Stomach (tissue), 9 donors: Measurements from ENCODE around the gene EID2. TPM values are rescaled to one million over a fixed set of nuclear protein-coding genes. Genes with fewer than 3 reads are reported as not detected.

Source experiments
- DNase-seq, 2 donors: peaks; one replicate each; pipeline versions ENCODE4 v3.0.0 to v3.0.0-alpha.2; 2013 to 2019
- H3K27ac ChIP-seq, 5 donors: fragments of 200-600 bp in 4 of 5; sonication (generic) in 4 of 5; one replicate each; pipeline ENCODE4 v1.5.1; 2013 to 2019; ENCODE audit warnings: mild to moderate bottlenecking in 1 of 5, moderate library complexity in 1 of 5
- H3K27me3 ChIP-seq, 3 donors: fragments of 200-600 bp; sonication (generic); one replicate each; pipeline ENCODE4 v1.5.1; 2017 to 2019; ENCODE audit warnings: mixed run types in 1 of 3
- H3K36me3 ChIP-seq, 4 donors: fragments of 200-600 bp; sonication (generic); 1 replicate in 3 of 4; 2 replicates in 1 of 4; pipeline ENCODE4 v1.5.1; 2016 to 2019
- H3K4me1 ChIP-seq, 4 donors: fragments of 200-600 bp; sonication (generic); one replicate each; pipeline ENCODE4 v1.5.1; 2016 to 2019
- H3K4me3 ChIP-seq, 4 donors: fragments of 200-600 bp; sonication (generic) in 3 of 4; one replicate each; pipeline ENCODE4 v1.5.1; 2016 to 2019; ENCODE audit warnings: mild to moderate bottlenecking in 1 of 4
- H3K9me3 ChIP-seq, 4 donors: fragments of 200-600 bp; sonication (generic); one replicate each; pipeline ENCODE4 v1.5.1; 2016 to 2019
- EP300 ChIP-seq: sonication (generic); formaldehyde crosslinking; IDR thresholded peaks from one replicate; pipeline ENCODE4 v1.6.1; 2017; ENCODE audit warnings: antibody characterized with exemption
- POLR2A ChIP-seq, 4 donors: fragments of 450-650 bp; IDR thresholded peaks; one replicate each; pipeline ENCODE4 v1.6.1; 2016; ENCODE audit warnings: antibody characterized with exemption in 4 of 4, control low read depth in 2 of 4, mild to moderate bottlenecking in 1 of 4, moderate library complexity in 1 of 4
- POLR2AphosphoS5 ChIP-seq, 3 donors: sonication (generic); formaldehyde crosslinking; IDR thresholded peaks; one replicate each; pipeline ENCODE4 v1.6.1; 2016; ENCODE audit warnings: antibody characterized with exemption in 3 of 3
- WGBS, 5 donors: extraction: QIAGEN DNeasy Blood & Tissue Kit in 3 of 5; methylation state at CpG; one replicate each; pipeline versions ENCODE4 v1.1.5 to v1.1.7; 2013 to 2018; 5-methylcytosine and 5-hydroxymethylcytosine counted together
- intact Hi-C: fragments of 100-400 bp; cut with DNase I; formaldehyde crosslinking; loops from one replicate; pipeline ENCODE4 v1.15.1; 2023; ENCODE audit warnings: low total_unique reads
- polyA plus RNA-seq, 3 donors: library from polyadenylated mRNA; stranded (reverse); fragments of 200-250 nt; gene quantifications; one replicate each; pipeline ENCODE4 v1.2.3, GENCODE V29; 2013
- total RNA-seq, 5 donors: library from RNA; depleted of rRNA; stranded (reverse); fragments of >200 nt; gene quantifications; one replicate each; pipeline versions ENCODE4 v1.1.0 to v1.2.3, GENCODE V29; 2014 to 2016
- TF ChIP-seq, protein P1 (sequence below), 7 experiments: fragments of 450-650 bp in 4 of 7; fragments of 200-600 bp in 3 of 7; sonication (generic) in 3 of 7; IDR thresholded peaks; one replicate each; pipeline ENCODE4 v1.5.1; 2016 to 2019; ENCODE audit warnings: antibody characterized with exemption in 7 of 7, control low read depth in 2 of 7, mild to moderate bottlenecking in 1 of 7
- donor health status: healthy with polysubstance abuse.
- donor health status: Bipolar disorder and iron deficiency.
- donor health status: healthy.

Gene EID2
- total and polyA plus RNA-seq, 8 donors = 4.3 to 56.5 (median 8.7) TPM; not detected in 1

DNA sequence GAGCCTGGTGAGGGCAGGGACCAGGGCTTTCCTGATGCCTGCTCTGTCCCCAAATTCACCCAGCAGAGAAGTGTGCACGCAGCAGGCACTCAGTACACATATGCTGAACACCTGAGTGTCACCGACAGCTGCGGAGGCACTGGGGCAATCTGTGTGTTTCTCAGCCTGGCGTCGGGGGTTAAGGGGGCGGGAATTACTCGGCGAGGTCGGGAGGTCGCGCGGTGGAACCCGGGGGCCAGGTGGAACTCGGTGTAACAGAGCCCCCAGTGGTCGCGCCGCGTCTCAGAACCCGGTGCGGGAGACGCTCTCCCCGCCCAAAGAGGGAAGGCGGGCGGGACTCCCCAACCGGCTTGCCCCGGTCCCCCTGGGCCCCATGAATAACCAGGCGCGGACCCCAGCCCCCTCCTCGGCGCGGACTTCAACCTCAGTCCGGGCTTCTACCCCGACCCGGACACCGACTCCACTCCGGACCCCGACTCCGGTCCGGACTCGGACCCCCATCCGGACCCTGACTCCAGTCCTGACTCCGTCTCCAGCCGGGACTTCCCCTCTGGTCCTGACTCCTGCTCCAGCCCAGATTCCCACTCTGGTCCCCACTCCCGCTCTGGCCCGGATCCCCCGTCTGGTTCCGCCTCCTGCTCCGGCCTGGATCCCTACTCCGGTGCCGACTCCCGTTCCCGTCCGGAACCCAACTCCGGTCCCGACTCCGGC, 25.0 kb downstream of the EID2 start, which contains the start of gene SELENOV:
Gene SELENOV (plus strand): TSS at position 300 of the 711 bp plus-strand sequence. CDS start 74 bp downstream, at position 374.
- Histone ChIP-seq H3K36me3 (no peaks in the 10 kb centered on the region), H3K4me1 (peaks cover 11 to 20% (median 17%) of the 10 kb centered on the region in 4 donors), H3K27ac (no peak within 1 kb of the TSS), H3K4me3 (peak within 1 kb of the TSS; percentile 30 to 46 (median 36)), H3K27me3 (peaks cover 18 to 89% (median 46%) of the 10 kb centered on the region in 3 donors), H3K9me3 (no peaks in the 10 kb centered on the region)
- DNase-seq = peak in 1 of 2 donors; percentile 59
- 0 to 5% (median 1%) methylated on average over 25 to 56 of the region's 56 CpGs for WGBS, 5 donors
- TF ChIP-seq POLR2A (IDR thresholded peaks at IDR 0.05) = no peak
- TF ChIP-seq EP300 = no peak
- TF ChIP-seq, protein P1, sequence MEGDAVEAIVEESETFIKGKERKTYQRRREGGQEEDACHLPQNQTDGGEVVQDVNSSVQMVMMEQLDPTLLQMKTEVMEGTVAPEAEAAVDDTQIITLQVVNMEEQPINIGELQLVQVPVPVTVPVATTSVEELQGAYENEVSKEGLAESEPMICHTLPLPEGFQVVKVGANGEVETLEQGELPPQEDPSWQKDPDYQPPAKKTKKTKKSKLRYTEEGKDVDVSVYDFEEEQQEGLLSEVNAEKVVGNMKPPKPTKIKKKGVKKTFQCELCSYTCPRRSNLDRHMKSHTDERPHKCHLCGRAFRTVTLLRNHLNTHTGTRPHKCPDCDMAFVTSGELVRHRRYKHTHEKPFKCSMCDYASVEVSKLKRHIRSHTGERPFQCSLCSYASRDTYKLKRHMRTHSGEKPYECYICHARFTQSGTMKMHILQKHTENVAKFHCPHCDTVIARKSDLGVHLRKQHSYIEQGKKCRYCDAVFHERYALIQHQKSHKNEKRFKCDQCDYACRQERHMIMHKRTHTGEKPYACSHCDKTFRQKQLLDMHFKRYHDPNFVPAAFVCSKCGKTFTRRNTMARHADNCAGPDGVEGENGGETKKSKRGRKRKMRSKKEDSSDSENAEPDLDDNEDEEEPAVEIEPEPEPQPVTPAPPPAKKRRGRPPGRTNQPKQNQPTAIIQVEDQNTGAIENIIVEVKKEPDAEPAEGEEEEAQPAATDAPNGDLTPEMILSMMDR (IDR thresholded peaks at IDR 0.05) = no peak
- TF ChIP-seq POLR2AphosphoS5 (IDR thresholded peaks at IDR 0.05) = no peak
- intact Hi-C loops = loop anchor here (5.0 kb wide), 1 partner anchor 943 kb away; no protein-coding TSS in a partner anchor

DNA sequence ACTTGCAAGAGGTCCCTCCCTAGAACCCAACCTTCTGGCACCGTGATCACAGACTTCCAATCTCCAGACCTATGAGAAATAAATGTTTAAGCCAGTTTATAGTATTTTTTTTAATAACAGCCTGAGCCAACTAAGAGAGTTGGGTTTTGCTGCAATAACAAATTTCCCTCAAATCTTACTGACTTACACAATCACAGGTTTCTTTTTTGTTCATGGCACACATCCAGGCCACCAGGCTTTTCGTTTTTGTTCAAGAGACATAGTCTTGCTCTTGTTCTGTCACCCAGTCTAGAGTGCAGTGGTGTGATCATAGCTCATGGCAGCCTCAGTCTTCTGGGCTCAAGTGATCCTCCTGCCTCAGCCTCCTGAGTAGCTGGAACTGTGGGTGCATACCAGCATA, 27.0 kb downstream of the EID2 start:
- Histone ChIP-seq H3K4me3 (no peak overlapping the region), H3K4me1 (peaks cover 11 to 20% (median 17%) of the 10 kb centered on the region in 4 donors), H3K9me3 (no peaks in the 10 kb centered on the region), H3K27me3 (peaks cover 18 to 97% (median 46%) of the 10 kb centered on the region in 3 donors), H3K27ac (no peak overlapping the region), H3K36me3 (no peaks in the 10 kb centered on the region)
- intact Hi-C loops = loop anchor here (5.0 kb wide), 1 partner anchor 941 kb away; no protein-coding TSS in a partner anchor
- TF ChIP-seq, protein P1 (IDR thresholded peaks at IDR 0.05) = no peak
- TF ChIP-seq POLR2AphosphoS5 (IDR thresholded peaks at IDR 0.05) (no peak), POLR2A (IDR thresholded peaks at IDR 0.05) (no peak), EP300 (no peak)
- 54 to 67% (median 61%) methylated on average over 2 of the region's 2 CpGs for WGBS, 5 donors
- DNase-seq = no peak

DNA sequence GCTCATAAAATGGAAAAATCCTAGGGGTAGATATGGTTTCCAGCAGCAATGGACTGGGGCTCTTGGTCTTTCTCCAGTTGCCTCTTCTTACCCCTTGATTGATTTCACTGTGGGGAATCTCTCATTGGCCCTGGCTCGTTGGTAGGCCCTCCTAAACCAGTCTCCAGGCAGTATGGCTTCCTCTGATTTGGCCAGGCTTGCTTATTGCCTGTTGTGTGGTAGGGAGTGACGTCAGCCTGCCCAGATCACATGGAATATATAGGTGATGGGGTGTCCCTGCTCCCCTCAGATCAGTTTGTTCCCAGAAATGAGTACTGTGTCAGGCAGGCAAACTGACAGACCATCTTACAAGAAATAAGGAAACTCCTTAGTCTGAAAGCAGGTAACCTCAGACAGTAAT, 30.7 kb downstream of the EID2 start:
- TF ChIP-seq POLR2AphosphoS5 (IDR thresholded peaks at IDR 0.05) (no peak), POLR2A (IDR thresholded peaks at IDR 0.05) (no peak), EP300 (no peak)
- TF ChIP-seq, protein P1 (IDR thresholded peaks at IDR 0.05) = no peak
- intact Hi-C loops = no loop called here
- WGBS, 5 donors = 54 to 60% (median 54%) methylated on average over 2 of the region's 2 CpGs
- no peak for DNase-seq
- Histone ChIP-seq H3K27ac (no peak overlapping the region), H3K27me3 (peaks cover 10 to 100% (median 48%) of the 10 kb centered on the region in 3 donors), H3K4me1 (peaks cover 8 to 14% (median 11%) of the 10 kb centered on the region in 4 donors), H3K9me3 (no peaks in the 10 kb centered on the region), H3K36me3 (no peaks in the 10 kb centered on the region), H3K4me3 (no peak overlapping the region)

DNA sequence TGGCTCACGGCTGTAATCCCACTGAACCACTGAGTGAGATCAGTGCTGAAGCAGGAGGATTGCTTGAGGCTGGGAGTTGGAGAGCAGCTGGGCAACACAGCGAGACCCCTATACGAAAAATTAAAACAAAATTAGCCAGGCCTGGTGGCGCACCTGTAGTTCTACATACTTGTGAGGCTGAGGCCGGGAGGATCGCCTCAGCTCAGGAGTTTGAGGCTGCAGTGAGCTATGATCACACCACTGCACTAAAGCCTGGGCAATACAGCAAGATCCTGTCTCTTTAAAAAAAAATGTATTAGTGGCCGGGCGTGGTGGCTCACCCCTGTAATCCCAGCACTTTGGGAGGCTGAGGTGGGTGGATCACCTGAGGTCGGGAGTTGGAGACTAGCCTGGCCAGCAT, 31.3 kb downstream of the EID2 start:
- 83 to 90% (median 88%) methylated on average over 9 of the region's 9 CpGs for WGBS, 5 donors
- peaks cover 7 to 100% (median 48%) of the 10 kb centered on the region in 3 donors for H3K27me3 ChIP-seq

More for the DNA sequence above, 31.3 kb downstream of the EID2 start:
- Histone ChIP-seq H3K9me3 (no peaks in the 10 kb centered on the region), H3K4me3 (no peak overlapping the region), H3K27ac (no peak overlapping the region), H3K36me3 (no peaks in the 10 kb centered on the region), H3K4me1 (peaks cover 8 to 14% (median 11%) of the 10 kb centered on the region in 4 donors)
- intact Hi-C loops = no loop called here
- TF ChIP-seq, protein P1 (IDR thresholded peaks at IDR 0.05) = no peak
- TF ChIP-seq POLR2A (IDR thresholded peaks at IDR 0.05) (no peak), EP300 (no peak), POLR2AphosphoS5 (IDR thresholded peaks at IDR 0.05) (no peak)
- no peak for DNase-seq
